Osteocyte (in vitro differentiated cells): ENCODE results near the gene PHC2. TPM values are rescaled to one million over a fixed set of nuclear protein-coding genes. Genes with fewer than 3 reads are reported as not detected.

Experiments
- DNase-seq: peaks from one replicate; pipeline ENCODE4 v3.0.0; 2021; ENCODE audit warnings: mixed read lengths; ENCODE audit not compliant: unreplicated experiment; ENCODE audit errors: extremely low spot score
- H3K27ac Mint-ChIP-seq: one replicate; pipeline ENCODE4 v1.8.0; 2021; ENCODE audit warnings: mild to moderate bottlenecking, mixed read lengths; ENCODE audit not compliant: unreplicated experiment
- H3K27me3 Mint-ChIP-seq: one replicate; pipeline ENCODE4 v1.8.0; 2021; ENCODE audit warnings: mixed read lengths; ENCODE audit not compliant: unreplicated experiment
- H3K36me3 Mint-ChIP-seq: one replicate; pipeline ENCODE4 v1.8.0; 2021; ENCODE audit warnings: mixed read lengths; ENCODE audit not compliant: unreplicated experiment
- H3K4me1 Mint-ChIP-seq: one replicate; pipeline ENCODE4 v1.8.0; 2021; ENCODE audit warnings: mixed read lengths; ENCODE audit not compliant: unreplicated experiment
- H3K4me3 Mint-ChIP-seq: one replicate; pipeline ENCODE4 v1.8.0; 2021; ENCODE audit warnings: mild to moderate bottlenecking, moderate library complexity, mixed read lengths; ENCODE audit not compliant: unreplicated experiment
- H3K9me3 Mint-ChIP-seq: one replicate; pipeline ENCODE4 v1.8.0; 2021; ENCODE audit warnings: mixed read lengths; ENCODE audit not compliant: unreplicated experiment
- CTCF ChIP-seq: fragments of 200-600 bp; sonication (generic); IDR thresholded peaks from 2 replicates; pipeline ENCODE4 v1.5.0; 2021; ENCODE audit warnings: antibody characterized with exemption, mild to moderate bottlenecking, moderate library complexity
- microRNA-seq: library from miRNA; unstranded; fragments of <30 nt; microRNA quantifications from one replicate; pipeline ENCODE4 v1.1.0, GENCODE V29; 2020; ENCODE audit not compliant: unreplicated experiment
- total RNA-seq: library from RNA; stranded (reverse); gene quantifications from 2 replicates; pipeline ENCODE4 v1.2.1, GENCODE V29; 2021

PHC2 gene
- total RNA-seq, 1 donor from 2014 or later, result 160 TPM

GRCh38 chr1:33275706-33276572, 155.0 kb downstream of the PHC2 start:
- Mint-ChIP-seq H3K4me3 (no peak overlapping the region), H3K27me3 (no peaks in the 10 kb centered on the region), H3K4me1 (peaks cover 14% of the 10 kb centered on the region), H3K9me3 (no peaks in the 10 kb centered on the region), H3K27ac (no peak overlapping the region), H3K36me3 (peaks cover 43% of the 10 kb centered on the region)
- no peak for TF ChIP-seq CTCF
- no peak for DNase-seq

GRCh38 chr1:33275195-33275594, 155.7 kb downstream of the PHC2 start:
- Mint-ChIP-seq H3K4me1 (peaks cover 14% of the 10 kb centered on the region), H3K4me3 (no peak overlapping the region), H3K9me3 (no peaks in the 10 kb centered on the region), H3K27me3 (no peaks in the 10 kb centered on the region), H3K27ac (no peak overlapping the region), H3K36me3 (peaks cover 42% of the 10 kb centered on the region)
- TF ChIP-seq CTCF, result no peak
- no peak for DNase-seq

GRCh38 chr1:33274446-33274845, 156.4 kb downstream of the PHC2 start:
- no peak overlapping the region for H3K4me3 Mint-ChIP-seq
- H3K27ac Mint-ChIP-seq, result no peak overlapping the region
- peaks cover 15% of the 10 kb centered on the region for H3K4me1 Mint-ChIP-seq
- DNase-seq, result no peak
- H3K36me3 Mint-ChIP-seq, result peaks cover 38% of the 10 kb centered on the region
- H3K9me3 Mint-ChIP-seq, result no peaks in the 10 kb centered on the region
- H3K27me3 Mint-ChIP-seq, result no peaks in the 10 kb centered on the region
- TF ChIP-seq CTCF, result no peak

- Mint-ChIP-seq H3K4me3 (no peak overlapping the region), H3K27ac (no peak overlapping the region), H3K4me1 (peaks cover 19% of the 10 kb centered on the region), H3K36me3 (peaks cover 35% of the 10 kb centered on the region), H3K27me3 (no peaks in the 10 kb centered on the region), H3K9me3 (no peaks in the 10 kb centered on the region)
- DNase-seq, result no peak
- no peak for TF ChIP-seq CTCF
Measured at GRCh38 chr1:33273961-33274371, 156.9 kb downstream of the PHC2 start.

Small RNAs within 50 kb of the gene (microRNA-seq; reads per million reads assigned to microRNA genes)
- 57.0 reads per million, percentile 44 among the genes with 10 or more reads in this experiment for gene MIR3605

Other genes starting within 250 kb of the PHC2 start
- 71.8 and 78.7 TPM in 2 replicates for gene TRIM62, start 249.1 kb downstream of the PHC2 start, total RNA-seq
- gene ZNF362, start 174.6 kb downstream of the PHC2 start, total RNA-seq, result 97.0 and 110 TPM in 2 replicates
- 0.35 TPM in 1 of 2 replicates, not detected in the other for gene A3GALT2, start 110.0 kb downstream of the PHC2 start, total RNA-seq
- 5.2 and 7.3 TPM in 2 replicates for gene ZSCAN20, start 41.5 kb upstream of the PHC2 start, total RNA-seq